GM12891 (cell line): ENCODE measurements around the gene KCNQ2. TPM values are rescaled to one million over a fixed set of nuclear protein-coding genes. Genes with fewer than 3 reads are reported as not detected.
"Not testable (repeated sequence)": the region's sequence is repeated elsewhere in the genome, so short reads cannot be mapped to it uniquely, and the experiment has no call there.

ENCODE experiments used
- DNase-seq: peaks from one replicate; pipeline ENCODE4 v3.0.0; 2011; ENCODE audit warnings: low spot score; ENCODE audit not compliant: insufficient read length
- FAIRE-seq: peaks from 2 replicates; lab custom pipeline; 2011; peaks lifted over from hg19 to GRCh38; lab: Jason Lieb, UNC
- PAX5 ChIP-seq: IDR thresholded peaks from 2 replicates; pipeline ENCODE4 v1.6.1; 2011; ENCODE audit warnings: low read length, moderate library complexity, mild to moderate bottlenecking; ENCODE audit not compliant: insufficient read depth, severe bottlenecking
- POLR2A ChIP-seq: IDR thresholded peaks from 2 replicates; pipeline ENCODE4 v1.6.1; 2011; ENCODE audit warnings: low read depth, low read length, control low read depth
- POLR2AphosphoS5 ChIP-seq: IDR thresholded peaks from 2 replicates; pipeline ENCODE4 v1.6.1; 2011; ENCODE audit warnings: low read depth, low read length, control low read depth
- POU2F2 ChIP-seq: IDR thresholded peaks from 2 replicates; pipeline ENCODE4 v1.6.1; 2011; ENCODE audit warnings: low read depth, mild to moderate bottlenecking, control low read depth, low read length, moderate library complexity
- SPI1 ChIP-seq: IDR thresholded peaks from 2 replicates; pipeline ENCODE4 v1.6.1; 2011; ENCODE audit warnings: low read depth, low read length, control low read depth
- TAF1 ChIP-seq: IDR thresholded peaks from 2 replicates; pipeline ENCODE4 v1.6.1; 2011; ENCODE audit warnings: low read depth, low read length, control low read depth
- polyA plus RNA-seq: library from polyadenylated mRNA; unstranded; fragments of >200 nt; gene quantifications from one replicate; pipeline ENCODE4 v1.2.1, GENCODE V29; 2012; ENCODE audit warnings: low read depth, missing spikeins, inconsistent platforms; ENCODE audit not compliant: missing spikeins

The KCNQ2 gene
- 8.0 TPM for polyA plus RNA-seq

DNA sequence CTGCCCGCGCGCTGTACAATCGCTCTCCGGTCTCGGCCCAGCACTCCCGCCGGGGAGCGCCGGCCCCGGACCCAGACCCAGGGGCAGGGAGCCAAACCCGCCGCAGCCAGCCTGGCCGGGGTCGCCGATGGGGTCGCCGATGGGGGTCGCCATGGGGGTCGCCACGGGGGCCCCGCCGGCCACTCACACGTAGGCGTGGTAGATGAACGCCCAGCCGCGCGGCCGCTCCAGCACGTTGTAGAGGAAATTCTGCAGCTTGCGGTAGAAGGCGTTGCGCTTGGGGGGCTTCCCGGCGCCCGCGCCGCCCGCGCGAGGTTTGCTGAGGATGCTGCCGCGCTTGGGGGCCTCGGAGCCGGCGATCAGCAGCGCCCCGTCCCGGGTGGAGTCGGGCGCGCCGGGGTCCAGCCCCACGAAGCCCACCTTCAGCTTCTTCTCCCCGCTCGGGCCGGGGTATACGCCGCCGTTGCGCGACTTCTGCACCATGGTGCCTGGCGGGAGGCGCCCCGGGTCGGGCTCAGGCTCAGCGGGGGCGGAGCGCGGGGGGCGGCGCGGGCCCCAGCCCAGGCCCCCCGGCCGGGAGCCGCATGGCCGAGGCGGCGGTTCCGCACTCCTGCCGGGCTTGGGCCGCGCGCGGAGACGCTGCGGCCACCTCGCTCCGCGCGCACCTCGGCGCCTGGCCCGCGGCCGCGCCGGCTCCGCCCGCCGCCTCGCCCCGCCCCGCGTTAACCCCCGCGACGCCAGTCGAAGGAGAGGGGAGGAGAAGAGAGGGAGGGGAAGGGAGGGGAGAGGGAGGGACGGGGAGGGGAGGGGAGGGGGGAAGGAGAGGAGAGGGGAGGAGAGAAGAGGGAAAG, at the start of gene KCNQ2:
TSS of gene KCNQ2 (minus strand) at position 675 of the 851 bp plus-strand sequence. CDS start at position 483, 192 bp downstream.
- no peak for FAIRE-seq
- no peak for DNase-seq
- TF ChIP-seq POU2F2: no peak
- no peak for TF ChIP-seq TAF1
- TF ChIP-seq PAX5: no peak
- TF ChIP-seq POLR2AphosphoS5: no peak
- no peak for TF ChIP-seq POLR2A
- TF ChIP-seq SPI1: no peak

DNA sequence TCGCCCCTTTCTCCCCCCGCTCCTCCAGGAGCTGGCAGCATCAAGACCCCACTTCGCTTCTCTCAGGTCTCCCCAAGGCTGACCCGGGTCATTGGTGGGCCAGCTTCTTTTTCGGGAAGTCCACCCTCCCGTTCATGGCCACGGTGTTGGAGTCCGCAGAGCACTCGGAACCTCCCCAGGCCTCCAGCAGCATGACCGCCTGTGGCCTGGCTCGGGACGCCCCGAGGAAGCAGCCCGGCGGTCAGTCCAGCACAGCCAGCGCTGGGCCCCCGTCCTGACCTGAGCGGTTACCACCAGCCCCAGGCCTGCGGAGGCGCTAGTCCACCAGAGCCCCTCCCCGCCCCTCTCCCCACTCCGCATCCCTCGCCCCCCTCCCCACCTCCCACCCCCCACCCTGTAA, 49.1 kb upstream of the KCNQ2 start:
- DNase-seq: no peak
- TF ChIP-seq SPI1 (no peak), POU2F2 (no peak), TAF1 (no peak), POLR2A (no peak), POLR2AphosphoS5 (no peak), PAX5 (no peak)
- no peak for FAIRE-seq

DNA sequence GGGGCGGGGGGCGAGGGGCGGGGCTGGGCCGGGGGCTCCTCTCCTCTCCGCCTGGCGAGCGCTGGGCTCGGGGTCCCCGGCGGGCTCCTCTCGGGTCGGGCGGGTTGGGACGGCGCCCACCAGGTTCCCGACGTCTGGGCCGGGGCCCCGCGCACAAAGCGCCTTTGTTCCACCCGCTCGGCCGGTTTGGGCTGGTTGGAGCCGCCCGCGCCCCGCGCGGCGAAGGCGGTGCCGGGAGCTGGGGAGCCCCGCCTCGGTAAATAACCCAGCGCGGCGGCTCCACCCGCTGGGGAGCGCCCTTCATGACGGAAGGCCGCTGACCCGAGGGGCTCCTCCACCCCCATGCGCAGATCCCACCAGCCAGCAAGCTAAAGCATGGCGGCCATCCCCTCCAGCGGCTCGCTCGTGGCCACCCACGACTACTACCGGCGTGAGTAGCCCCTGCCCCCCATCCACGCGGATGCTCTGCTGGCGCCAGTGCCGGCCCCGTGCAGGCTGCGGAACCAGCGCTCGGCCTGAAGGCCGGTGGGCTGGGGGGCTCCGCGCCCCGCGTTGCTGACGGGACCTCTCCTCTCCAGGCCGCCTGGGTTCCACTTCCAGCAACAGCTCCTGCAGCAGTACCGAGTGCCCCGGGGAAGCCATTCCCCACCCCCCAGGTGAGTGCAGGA, 48.6 kb upstream of the KCNQ2 start:
- peak; percentile 70 for FAIRE-seq
- no peak for TF ChIP-seq POLR2A
- no peak for TF ChIP-seq SPI1
- TF ChIP-seq POLR2AphosphoS5: no peak
- TF ChIP-seq POU2F2: no peak
- TF ChIP-seq PAX5: no peak
- no peak for DNase-seq

DNA sequence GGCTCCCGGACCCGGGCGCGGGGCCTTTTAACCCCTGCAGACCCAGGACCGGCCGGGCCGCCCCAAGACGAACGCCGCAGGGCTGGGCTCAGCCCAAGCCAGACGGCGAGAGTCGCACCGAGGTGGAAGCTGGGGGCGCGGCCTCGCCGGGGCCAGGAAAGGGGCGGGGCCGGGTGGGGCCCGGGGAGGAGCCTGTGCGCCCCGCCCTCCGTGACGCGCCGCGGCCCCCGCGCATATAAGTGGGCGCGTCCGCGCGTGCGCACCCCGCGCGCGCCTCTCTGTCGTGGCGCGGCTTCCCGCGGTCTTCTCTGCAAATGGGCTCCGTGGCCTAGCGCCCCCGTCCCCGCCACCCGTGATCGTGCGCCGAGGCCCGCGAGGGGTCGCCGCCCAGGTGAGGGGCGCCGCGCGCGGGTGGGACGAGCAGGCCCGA, 48.1 kb upstream of the KCNQ2 start, which contains the start of gene PPDPF:
TSS of gene PPDPF (plus strand) at position 262 of the 430 bp plus-strand sequence. CDS start 544 bp downstream, outside the sequence.
- DNase-seq (peak; percentile 98), FAIRE-seq (peak; percentile 94)
- TF ChIP-seq POLR2AphosphoS5 (peak; percentile 75), TAF1 (peak; percentile 61; the same call in 1 of the 2 replicates), SPI1 (no peak), PAX5 (no peak), POU2F2 (no peak), POLR2A (no peak)

DNA sequence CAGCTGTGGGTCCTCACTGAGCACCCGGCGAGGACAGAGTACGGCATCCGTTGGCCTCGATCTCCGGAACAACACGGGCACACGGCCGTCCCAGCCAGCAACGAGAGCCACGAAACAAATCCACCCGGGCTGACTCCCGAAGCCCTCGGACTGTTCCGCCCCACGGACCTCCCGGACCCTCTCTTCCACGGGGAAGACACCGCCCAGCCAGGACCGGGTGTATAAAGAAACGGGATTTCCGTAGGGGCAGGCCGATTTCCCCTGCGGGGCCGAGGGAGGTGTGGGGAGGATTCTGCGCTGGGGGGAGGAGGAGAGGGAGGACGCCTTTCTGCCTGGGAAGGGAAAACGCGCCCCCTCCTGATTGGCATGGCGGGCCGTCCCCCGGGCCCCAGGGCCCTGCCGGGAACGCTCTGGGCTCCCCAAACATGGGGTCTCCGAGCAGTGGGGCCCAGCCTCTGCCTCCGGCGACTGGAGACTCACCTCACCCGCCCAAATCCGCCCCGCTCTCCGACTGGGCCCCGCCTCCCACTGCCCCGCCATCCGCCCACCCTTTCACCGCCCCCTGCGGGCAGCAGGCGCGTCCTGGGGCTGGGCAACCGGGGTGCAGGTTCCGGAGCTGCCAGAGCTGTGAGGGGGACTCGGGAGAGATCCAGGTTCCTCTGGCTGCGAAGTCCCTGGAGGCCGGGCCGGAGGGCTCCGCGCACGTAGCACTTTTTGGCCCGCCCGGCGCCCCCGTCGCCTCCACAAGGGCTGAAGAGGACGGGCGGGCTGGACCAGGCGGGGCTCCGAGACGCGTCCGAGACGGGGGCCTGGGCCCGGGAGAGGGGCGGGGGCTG, 47.4 kb upstream of the KCNQ2 start:
- DNase-seq (no peak), FAIRE-seq (peak; percentile 31)
- TF ChIP-seq POLR2A (no peak), PAX5 (no peak), POLR2AphosphoS5 (no peak), TAF1 (no peak), POU2F2 (no peak), SPI1 (no peak)

DNA sequence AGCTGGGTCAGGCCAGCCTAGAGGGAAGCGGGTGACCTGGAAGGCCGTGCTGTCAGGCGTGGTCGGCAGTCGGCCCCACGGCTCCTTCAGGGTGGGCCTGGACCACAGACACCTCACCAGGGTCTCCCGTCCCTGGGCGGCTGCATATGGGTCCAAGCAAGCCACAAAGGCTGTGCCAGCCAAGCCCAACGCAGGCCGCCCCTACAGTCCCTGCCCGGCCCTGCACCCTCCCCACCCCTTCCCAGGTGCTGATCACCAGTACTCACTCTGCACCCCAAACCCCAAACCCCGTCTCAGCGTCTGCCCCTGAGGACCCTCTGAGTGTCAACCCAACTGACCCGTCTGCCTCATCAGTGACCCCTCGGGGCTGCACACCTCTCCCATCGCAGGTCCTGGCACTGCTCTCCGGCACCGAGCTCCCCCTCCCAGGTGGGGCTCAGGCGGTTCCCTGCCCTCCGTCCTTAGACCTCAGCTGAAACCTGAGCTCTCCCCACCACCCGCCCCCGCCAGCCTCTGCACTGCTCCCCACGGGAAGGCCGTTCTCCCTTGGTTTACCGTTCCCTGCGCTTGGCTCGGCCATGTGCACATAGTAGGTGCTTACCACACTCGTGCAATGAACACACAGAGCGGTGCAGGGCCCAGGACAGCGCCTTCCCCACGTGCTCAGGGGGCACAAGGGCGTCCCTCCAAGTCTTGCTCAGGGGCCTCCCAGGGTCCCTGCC, 46.7 kb upstream of the KCNQ2 start:
- no peak for FAIRE-seq
- no peak for DNase-seq
- TF ChIP-seq POU2F2 (no peak), SPI1 (no peak), POLR2AphosphoS5 (no peak), TAF1 (no peak), PAX5 (no peak), POLR2A (no peak)

DNA sequence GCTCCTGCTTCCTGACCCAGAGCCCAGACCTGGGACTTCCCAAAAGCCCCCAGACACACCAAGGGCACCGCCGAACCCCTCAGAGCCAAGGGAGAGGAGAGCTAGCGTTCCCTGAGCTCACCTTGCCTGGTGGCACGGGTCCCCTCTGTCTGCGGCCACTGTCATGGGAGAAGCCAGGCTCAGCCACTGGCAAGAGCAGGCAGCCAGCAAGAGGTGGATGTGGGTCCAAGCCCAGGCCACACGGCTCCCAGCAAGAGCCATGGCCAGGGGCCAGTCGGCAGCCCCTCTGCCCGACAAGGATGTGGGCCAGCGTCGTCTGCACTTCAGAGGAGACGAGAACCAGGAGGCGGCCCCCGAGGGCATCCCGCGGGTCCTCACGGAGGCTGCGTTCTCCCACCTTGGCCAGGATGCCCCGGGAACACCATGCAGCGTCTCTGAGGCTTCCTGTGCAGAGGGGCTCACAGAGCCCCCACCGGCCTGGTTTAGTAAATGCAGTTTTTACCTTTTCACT, 46.0 kb upstream of the KCNQ2 start:
- FAIRE-seq (no peak), DNase-seq (no peak)
- no peak for TF ChIP-seq PAX5
- TF ChIP-seq SPI1: no peak
- no peak for TF ChIP-seq POLR2A
- no peak for TF ChIP-seq POLR2AphosphoS5
- no peak for TF ChIP-seq POU2F2
- TF ChIP-seq TAF1: no peak

DNA sequence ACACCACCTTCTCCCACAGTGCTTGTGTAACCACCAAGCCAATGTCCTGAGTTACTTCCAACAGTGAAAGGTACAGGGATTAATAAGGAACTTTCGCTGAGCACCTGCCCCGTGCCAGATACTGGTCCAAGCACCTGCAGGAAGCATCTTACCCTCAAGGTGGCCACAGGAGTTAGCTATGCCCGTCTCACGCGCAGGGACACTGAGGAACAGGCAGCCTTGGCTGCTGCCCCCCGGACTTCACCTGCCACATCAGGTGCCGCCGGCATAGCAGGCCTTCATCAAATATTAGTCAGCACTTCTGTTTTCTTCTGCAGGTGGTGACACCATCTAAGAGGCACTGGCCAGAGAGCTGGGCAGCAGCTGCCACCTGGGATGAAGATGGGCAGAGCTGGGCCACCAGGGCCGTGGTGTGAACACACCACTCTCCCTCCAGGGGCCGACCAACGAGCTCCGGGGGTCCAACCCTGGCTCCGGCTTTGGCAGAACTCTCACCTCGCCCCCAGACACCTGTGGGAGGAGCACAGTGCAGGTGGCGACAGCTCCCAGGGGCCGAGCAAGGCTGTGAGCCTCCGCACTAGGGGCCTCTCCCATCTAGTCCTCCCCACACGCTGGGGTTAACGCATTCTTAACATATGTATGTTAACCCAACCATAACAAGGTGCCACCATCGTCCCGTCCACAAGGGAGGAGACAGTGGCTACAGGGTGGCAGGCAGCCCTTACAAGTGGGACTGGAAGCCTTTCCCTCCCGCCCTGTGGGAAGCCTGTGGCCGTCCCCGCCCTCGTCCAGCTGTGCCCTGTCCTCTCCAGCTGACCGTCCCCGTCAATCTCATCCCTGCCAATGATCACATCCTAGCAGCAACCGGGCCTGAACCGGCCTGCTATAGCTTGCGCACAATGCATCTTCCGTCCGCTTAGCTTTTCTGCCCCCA, 45.2 kb upstream of the KCNQ2 start:
- no peak for FAIRE-seq
- no peak for DNase-seq
- no peak for TF ChIP-seq POU2F2
- no peak for TF ChIP-seq PAX5
- no peak for TF ChIP-seq TAF1

DNA sequence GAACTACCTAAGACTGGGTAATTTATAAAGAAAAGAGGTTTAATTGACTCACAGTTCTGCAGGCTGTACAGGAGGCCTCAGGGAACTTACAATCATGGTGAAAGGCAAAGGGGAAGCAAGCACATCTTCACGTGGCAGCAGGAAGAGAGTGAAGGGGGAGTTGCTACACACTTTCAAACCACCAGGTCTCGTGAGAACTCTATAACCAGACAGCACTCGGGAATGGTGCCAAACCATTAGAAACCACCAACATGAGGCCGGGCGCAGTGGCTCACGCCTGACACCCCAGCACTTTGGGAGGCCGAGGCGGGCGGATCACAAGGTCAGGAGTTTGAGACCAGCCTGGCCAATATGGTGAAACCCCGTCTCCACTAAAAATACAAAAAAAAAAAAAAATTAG, 42.1 kb upstream of the KCNQ2 start:
- DNase-seq, FAIRE-seq: not testable (repeated sequence)
